SK-N-SH treated with all-trans-retinoic acid at 6 μM for 48 hours (cell line): ENCODE data around the gene SARS1.

Experiments
- CSDC2 ChIP-seq: fragments of 250-450 bp; sonication (Bioruptor Pico); IDR thresholded peaks from 2 replicates; pipeline ENCODE4 v1.5.0; 2020; ENCODE audit warnings: mild to moderate bottlenecking, moderate library complexity
- ZFP3 ChIP-seq: fragments of 250-450 bp; sonication (Bioruptor Pico); IDR thresholded peaks from 2 replicates; pipeline ENCODE4 v1.5.0; 2020; ENCODE audit warnings: mild to moderate bottlenecking, moderate library complexity
- ZFP30 ChIP-seq: fragments of 450-650 bp; formaldehyde crosslinking; IDR thresholded peaks from 2 replicates; pipeline ENCODE4 v1.5.0; 2022; ENCODE audit warnings: mild to moderate bottlenecking, moderate library complexity
- TF ChIP-seq, protein P1 (sequence below): fragments of 250-450 bp; sonication (Bioruptor Pico); IDR thresholded peaks from 2 replicates; pipeline ENCODE4 v1.5.0; 2020; ENCODE audit warnings: mild to moderate bottlenecking, moderate library complexity

DNA sequence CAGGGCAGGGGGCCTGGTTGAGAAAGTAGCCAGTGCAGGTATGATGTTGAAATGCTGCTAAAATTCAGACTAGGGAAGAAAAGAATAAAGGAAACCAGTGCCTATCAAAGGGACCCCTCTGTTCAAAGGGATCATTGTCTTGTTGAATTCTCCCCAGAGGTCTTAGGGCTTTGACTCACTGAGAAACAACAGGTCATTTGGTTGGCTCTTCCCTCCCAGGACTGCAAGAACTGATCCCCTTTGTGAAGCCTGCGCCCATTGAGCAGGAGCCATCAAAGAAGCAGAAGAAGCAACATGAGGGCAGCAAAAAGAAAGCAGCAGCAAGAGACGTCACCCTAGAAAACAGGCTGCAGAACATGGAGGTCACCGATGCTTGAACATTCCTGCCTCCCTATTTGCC lies 23.8 kb downstream of the SARS1 start:
- TF ChIP-seq ZFP3: no peak
- TF ChIP-seq ZFP30 (CRISPR knock-in tag): no peak
- TF ChIP-seq, protein P1, sequence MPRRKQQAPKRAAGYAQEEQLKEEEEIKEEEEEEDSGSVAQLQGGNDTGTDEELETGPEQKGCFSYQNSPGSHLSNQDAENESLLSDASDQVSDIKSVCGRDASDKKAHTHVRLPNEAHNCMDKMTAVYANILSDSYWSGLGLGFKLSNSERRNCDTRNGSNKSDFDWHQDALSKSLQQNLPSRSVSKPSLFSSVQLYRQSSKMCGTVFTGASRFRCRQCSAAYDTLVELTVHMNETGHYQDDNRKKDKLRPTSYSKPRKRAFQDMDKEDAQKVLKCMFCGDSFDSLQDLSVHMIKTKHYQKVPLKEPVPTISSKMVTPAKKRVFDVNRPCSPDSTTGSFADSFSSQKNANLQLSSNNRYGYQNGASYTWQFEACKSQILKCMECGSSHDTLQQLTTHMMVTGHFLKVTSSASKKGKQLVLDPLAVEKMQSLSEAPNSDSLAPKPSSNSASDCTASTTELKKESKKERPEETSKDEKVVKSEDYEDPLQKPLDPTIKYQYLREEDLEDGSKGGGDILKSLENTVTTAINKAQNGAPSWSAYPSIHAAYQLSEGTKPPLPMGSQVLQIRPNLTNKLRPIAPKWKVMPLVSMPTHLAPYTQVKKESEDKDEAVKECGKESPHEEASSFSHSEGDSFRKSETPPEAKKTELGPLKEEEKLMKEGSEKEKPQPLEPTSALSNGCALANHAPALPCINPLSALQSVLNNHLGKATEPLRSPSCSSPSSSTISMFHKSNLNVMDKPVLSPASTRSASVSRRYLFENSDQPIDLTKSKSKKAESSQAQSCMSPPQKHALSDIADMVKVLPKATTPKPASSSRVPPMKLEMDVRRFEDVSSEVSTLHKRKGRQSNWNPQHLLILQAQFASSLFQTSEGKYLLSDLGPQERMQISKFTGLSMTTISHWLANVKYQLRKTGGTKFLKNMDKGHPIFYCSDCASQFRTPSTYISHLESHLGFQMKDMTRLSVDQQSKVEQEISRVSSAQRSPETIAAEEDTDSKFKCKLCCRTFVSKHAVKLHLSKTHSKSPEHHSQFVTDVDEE (CRISPR knock-in tag): no peak
- TF ChIP-seq CSDC2 (CRISPR knock-in tag): no peak
